Mucosa of descending colon (tissue), 3 donors: ENCODE measurements around the gene MTO1. TPM values are rescaled to one million over a fixed set of nuclear protein-coding genes. Genes with fewer than 3 reads are reported as not detected.

ENCODE experiments used
- ATAC-seq: fragments of 200-7000 bp; cut with Tn5 transposase; one replicate; pipeline ENCODE4 v1.9.1; 2020; ENCODE audit warnings: mild to moderate bottlenecking, moderate library complexity
- DNase-seq, 3 donors: peaks; one replicate each; pipeline ENCODE4 v3.0.0-alpha.2; 2020
- H3K36me3 ChIP-seq: fragments of 200-600 bp; one replicate; pipeline ENCODE4 v1.8.0; 2021; ENCODE audit warnings: low read depth, mild to moderate bottlenecking
- H3K4me1 ChIP-seq: fragments of 200-600 bp; one replicate; pipeline ENCODE4 v1.8.0; 2021; ENCODE audit warnings: low read depth, mild to moderate bottlenecking
- H3K4me3 ChIP-seq: fragments of 200-600 bp; one replicate; pipeline ENCODE4 v1.8.0; 2021; ENCODE audit warnings: mild to moderate bottlenecking
- H3K9me3 ChIP-seq: fragments of 200-600 bp; one replicate; pipeline ENCODE4 v1.8.0; 2021; ENCODE audit warnings: mild to moderate bottlenecking
- intact Hi-C, 2 donors: fragments of 100-400 bp; cut with DNase I in 1 of 2; cut with micrococcal nuclease in 1 of 2; formaldehyde crosslinking; loops; one replicate each; pipeline versions ENCODE4 v1.11.0 to v1.11.1; 2022; cut with DNase I, micrococcal nuclease
- total RNA-seq, 3 donors: library from RNA; stranded (reverse); fragmentation: NEBNext Ultra II Directional in 2 of 3; extraction: Animal tissue kit (Norgen Biotek cat#: 25700) in 2 of 3; gene quantifications; one replicate each; pipeline versions ENCODE4 v1.2.1 to v1.2.4, GENCODE V29; 2021 to 2023
- TF ChIP-seq, protein P1 (sequence below): fragments of 200-600 bp; IDR thresholded peaks from one replicate; pipeline ENCODE4 v1.8.0; 2022; ENCODE audit warnings: antibody characterized with exemption, mild to moderate bottlenecking
- donor health status: DM: no; HTN: no; CAD: no; lungs with moderate emphysema.
- donor health status: DM: no; HTN: no; CAD: no.
- donor health status: DM: no; HTN: yes; CAD: no.

The MTO1 gene
- total RNA-seq, 3 donors from 2014 or later, result 21.5 to 36.4 (median 31.9) TPM

- Histone ChIP-seq H3K4me3 (no peak overlapping the region), H3K36me3 (no peaks in the 10 kb centered on the region), H3K9me3 (no peaks in the 10 kb centered on the region), H3K4me1 (no peaks in the 10 kb centered on the region)
- DNase-seq (no peak), ATAC-seq (no peak)
- TF ChIP-seq, protein P1, sequence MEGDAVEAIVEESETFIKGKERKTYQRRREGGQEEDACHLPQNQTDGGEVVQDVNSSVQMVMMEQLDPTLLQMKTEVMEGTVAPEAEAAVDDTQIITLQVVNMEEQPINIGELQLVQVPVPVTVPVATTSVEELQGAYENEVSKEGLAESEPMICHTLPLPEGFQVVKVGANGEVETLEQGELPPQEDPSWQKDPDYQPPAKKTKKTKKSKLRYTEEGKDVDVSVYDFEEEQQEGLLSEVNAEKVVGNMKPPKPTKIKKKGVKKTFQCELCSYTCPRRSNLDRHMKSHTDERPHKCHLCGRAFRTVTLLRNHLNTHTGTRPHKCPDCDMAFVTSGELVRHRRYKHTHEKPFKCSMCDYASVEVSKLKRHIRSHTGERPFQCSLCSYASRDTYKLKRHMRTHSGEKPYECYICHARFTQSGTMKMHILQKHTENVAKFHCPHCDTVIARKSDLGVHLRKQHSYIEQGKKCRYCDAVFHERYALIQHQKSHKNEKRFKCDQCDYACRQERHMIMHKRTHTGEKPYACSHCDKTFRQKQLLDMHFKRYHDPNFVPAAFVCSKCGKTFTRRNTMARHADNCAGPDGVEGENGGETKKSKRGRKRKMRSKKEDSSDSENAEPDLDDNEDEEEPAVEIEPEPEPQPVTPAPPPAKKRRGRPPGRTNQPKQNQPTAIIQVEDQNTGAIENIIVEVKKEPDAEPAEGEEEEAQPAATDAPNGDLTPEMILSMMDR, result no peak
- intact Hi-C loops, result no loop called here
Observed at GRCh38 chr6:73506246-73506645, 44.7 kb downstream of the MTO1 start.

GRCh38 chr6:73508776-73509175 is 47.2 kb downstream of the MTO1 start:
- DNase-seq (no peak), ATAC-seq (no peak)
- no peaks in the 10 kb centered on the region for H3K9me3 ChIP-seq
- no peak overlapping the region for H3K4me3 ChIP-seq
- intact Hi-C loops, result no loop called here
- no peaks in the 10 kb centered on the region for H3K36me3 ChIP-seq
- TF ChIP-seq, protein P1, result no peak
- H3K4me1 ChIP-seq, result no peaks in the 10 kb centered on the region

DNA sequence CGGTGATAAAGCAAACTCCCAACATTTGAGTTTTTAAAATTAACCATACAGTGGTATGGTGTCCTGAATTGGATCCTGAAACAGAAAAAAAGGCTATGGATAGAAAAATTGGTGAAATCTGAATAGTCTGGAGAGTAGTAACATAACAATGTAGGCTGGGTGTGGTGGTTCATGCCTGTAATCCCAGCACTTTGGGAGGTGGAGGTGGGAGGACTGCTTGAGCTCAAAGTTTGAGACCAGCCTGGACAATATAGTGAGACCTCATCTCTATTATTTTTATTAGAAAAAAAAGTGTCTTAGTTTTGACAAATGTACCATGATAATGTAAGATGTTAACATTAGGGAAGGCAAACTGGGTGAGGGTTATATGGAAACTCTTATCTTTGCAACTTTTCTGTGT is 48.3 kb downstream of the MTO1 start:
- no peak for DNase-seq
- Histone ChIP-seq H3K36me3 (peaks cover under 1% of the 10 kb centered on the region), H3K9me3 (no peaks in the 10 kb centered on the region), H3K4me3 (no peak overlapping the region), H3K4me1 (no peaks in the 10 kb centered on the region)
- intact Hi-C loops, result no loop called here
- ATAC-seq, result no peak
- TF ChIP-seq, protein P1, result no peak

- DNase-seq (no peak), ATAC-seq (no peak)
- no peaks in the 10 kb centered on the region for H3K9me3 ChIP-seq
- intact Hi-C loops, result no loop called here
- peaks cover 4% of the 10 kb centered on the region for H3K36me3 ChIP-seq
- H3K4me3 ChIP-seq, result no peak overlapping the region
- TF ChIP-seq, protein P1, result no peak
- H3K4me1 ChIP-seq, result peaks cover 7% of the 10 kb centered on the region
Observed at GRCh38 chr6:73511796-73512195, 50.3 kb downstream of the MTO1 start.

- H3K9me3 ChIP-seq, result no peaks in the 10 kb centered on the region
- H3K4me1 ChIP-seq, result peaks cover 14% of the 10 kb centered on the region
- no peak for DNase-seq
- ATAC-seq, result no peak
- peaks cover 4% of the 10 kb centered on the region for H3K36me3 ChIP-seq
- TF ChIP-seq, protein P1, result no peak
- H3K4me3 ChIP-seq, result no peak overlapping the region
- intact Hi-C loops, result no loop called here
Observed at GRCh38 chr6:73513496-73513854, 51.9 kb downstream of the MTO1 start.

GRCh38 chr6:73514746-73515110 is 53.2 kb downstream of the MTO1 start:
- DNase-seq, result no peak
- peak; percentile 4 for ATAC-seq
- TF ChIP-seq, protein P1, result no peak
- Histone ChIP-seq H3K9me3 (no peaks in the 10 kb centered on the region), H3K36me3 (peaks cover 4% of the 10 kb centered on the region), H3K4me3 (no peak overlapping the region), H3K4me1 (peaks cover 21% of the 10 kb centered on the region)
- intact Hi-C loops, result loop anchor here in 1 of 2 donors (5.0 kb wide), 1 partner anchor 93 kb away; no protein-coding TSS in a partner anchor
